ENCODE measurements around the gene PPARA.

The PPARA gene

DNA sequence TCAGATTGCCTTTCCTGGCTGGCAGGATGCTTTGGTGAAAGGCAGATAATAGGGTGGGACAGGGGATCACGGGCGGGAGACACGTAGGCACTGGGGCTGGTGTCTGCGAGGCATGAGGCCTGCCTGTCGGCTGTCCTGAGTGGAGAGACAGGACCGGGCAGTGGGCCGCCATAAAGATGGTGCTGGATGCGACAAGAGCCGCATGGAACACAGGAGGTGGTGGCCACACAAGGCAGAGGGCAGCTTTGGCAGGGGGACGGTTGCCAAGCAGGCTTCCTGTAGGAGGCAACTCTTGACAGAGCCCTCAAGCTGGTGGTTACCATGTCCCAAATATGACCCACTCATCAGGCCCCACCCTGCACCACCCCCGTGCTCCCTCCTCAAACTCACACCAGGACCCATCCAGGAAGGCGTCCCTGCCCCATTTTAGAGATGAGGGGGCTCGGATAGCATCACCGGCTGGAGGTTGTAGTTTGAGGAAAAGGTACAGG is 4.9 kb upstream of the PPARA start:
- Histone ChIP-seq H3K18ac (ENCODE audit: low read length) (peak overlapping the region; percentile 8), H2BK12ac (ENCODE audit: low read length) (no peak overlapping the region), H3K4me1 (ENCODE audit: control insufficient read depth in 2 of 2, insufficient read depth in 1 of 2, low read depth in 1 of 2, low read length in 2 of 2) (no peaks in the 10 kb centered on the region), H3K36me3 (replicated peaks in 1 of 2; ENCODE audit: control insufficient read depth in 2 of 2, insufficient read depth in 2 of 2, low read length in 2 of 2) (no peaks in the 10 kb centered on the region), H3K4ac (ENCODE audit: low read length) (no peak overlapping the region), H3K4me3 (ENCODE audit: low read length in 2 of 2) (no peak overlapping the region), H3K14ac (ENCODE audit: low read length) (peak overlapping the region; percentile 14), H3K79me1 (ENCODE audit: low read depth, low read length) (no peaks in the 10 kb centered on the region), H2BK5ac (ENCODE audit: low read length) (no peak overlapping the region), H2BK120ac (ENCODE audit: low read depth, low read length) (no peak overlapping the region), H4K91ac (ENCODE audit: low read depth, low read length, poor library complexity) (no peak overlapping the region), H3K27ac (replicated peaks; ENCODE audit: low read length) (no peak overlapping the region), H2BK15ac (ENCODE audit: low read length) (no peak overlapping the region), H2AK5ac (ENCODE audit: low read depth, low read length) (no peak overlapping the region), H3K4me2 (ENCODE audit: insufficient read depth, low read length, poor library complexity, severe bottlenecking) (no peak overlapping the region), H3K9ac (ENCODE audit: low read depth, low read length, poor library complexity) (no peak overlapping the region), H3K23ac (ENCODE audit: low read depth, low read length, poor library complexity) (no peak overlapping the region), H3K9me3 (replicated peaks in 1 of 2; ENCODE audit: control insufficient read depth in 2 of 2, insufficient read depth in 1 of 2, low read depth in 1 of 2, low read length in 2 of 2) (no peaks in the 10 kb centered on the region), H3K27me3 (ENCODE audit: control insufficient read depth in 3 of 3, insufficient read depth in 3 of 3, low read depth in 1 of 3, low read length in 3 of 3) (peaks cover 6 to 69% (median 36%) of the 10 kb centered on the region in 3 experiments), H4K8ac (ENCODE audit: low read depth, low read length) (no peak overlapping the region), H2AFZ (ENCODE audit: low read length) (no peak overlapping the region)
- DNase-seq (ENCODE audit: low spot score): no peak
- WGBS, 2 donors (ENCODE audit: extremely low coverage in 2 of 2, insufficient read length in 2 of 2, insufficient replicate concordance in 1 of 2): no CpG with 5 or more reads among the region's 14 CpGs

DNA sequence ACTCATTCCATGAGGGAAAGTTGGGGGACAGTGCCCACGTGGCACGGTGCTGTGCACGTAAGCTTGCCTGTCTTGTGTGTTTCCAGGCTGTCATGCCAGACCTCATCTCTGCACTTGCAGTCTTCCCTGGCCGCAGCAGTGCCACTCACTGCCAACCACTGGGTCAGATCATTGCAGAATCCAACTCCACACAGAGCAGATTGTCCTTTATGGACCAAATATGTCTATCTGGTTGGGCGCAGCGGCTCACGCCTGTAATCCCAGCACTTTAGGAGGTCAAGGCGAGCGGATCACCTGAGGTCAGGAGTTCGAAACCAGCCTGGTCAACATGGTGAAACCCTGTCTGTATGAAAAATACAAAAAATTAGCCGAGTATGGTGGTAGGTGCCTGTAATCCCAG is 4.4 kb upstream of the PPARA start:
- Histone ChIP-seq H2BK5ac (ENCODE audit: low read length) (no peak overlapping the region), H3K36me3 (replicated peaks in 1 of 2; ENCODE audit: control insufficient read depth in 2 of 2, insufficient read depth in 2 of 2, low read length in 2 of 2) (no peaks in the 10 kb centered on the region), H3K4me2 (ENCODE audit: insufficient read depth, low read length, poor library complexity, severe bottlenecking) (no peak overlapping the region), H3K27me3 (ENCODE audit: control insufficient read depth in 3 of 3, insufficient read depth in 3 of 3, low read depth in 1 of 3, low read length in 3 of 3) (peaks cover 8 to 72% (median 39%) of the 10 kb centered on the region in 3 experiments), H3K14ac (ENCODE audit: low read length) (no peak overlapping the region), H3K23ac (ENCODE audit: low read depth, low read length, poor library complexity) (no peak overlapping the region), H3K4me3 (ENCODE audit: low read length in 2 of 2) (no peak overlapping the region), H3K4me1 (ENCODE audit: control insufficient read depth in 2 of 2, insufficient read depth in 1 of 2, low read depth in 1 of 2, low read length in 2 of 2) (no peaks in the 10 kb centered on the region), H3K18ac (ENCODE audit: low read length) (no peak overlapping the region), H4K8ac (ENCODE audit: low read depth, low read length) (no peak overlapping the region), H3K9me3 (replicated peaks in 1 of 2; ENCODE audit: control insufficient read depth in 2 of 2, insufficient read depth in 1 of 2, low read depth in 1 of 2, low read length in 2 of 2) (no peaks in the 10 kb centered on the region), H2BK12ac (ENCODE audit: low read length) (no peak overlapping the region), H3K4ac (ENCODE audit: low read length) (no peak overlapping the region), H2AK5ac (ENCODE audit: low read depth, low read length) (no peak overlapping the region), H2BK15ac (ENCODE audit: low read length) (no peak overlapping the region), H3K27ac (replicated peaks; ENCODE audit: low read length) (no peak overlapping the region), H2AFZ (ENCODE audit: low read length) (no peak overlapping the region), H4K91ac (ENCODE audit: low read depth, low read length, poor library complexity) (no peak overlapping the region), H3K79me1 (ENCODE audit: low read depth, low read length) (no peaks in the 10 kb centered on the region), H2BK120ac (ENCODE audit: low read depth, low read length) (no peak overlapping the region), H3K9ac (ENCODE audit: low read depth, low read length, poor library complexity) (no peak overlapping the region)
- WGBS, 2 donors (ENCODE audit: extremely low coverage in 2 of 2, insufficient read length in 2 of 2, insufficient replicate concordance in 1 of 2): no CpG with 5 or more reads among the region's 11 CpGs
- no peak for DNase-seq (ENCODE audit: low spot score)

DNA sequence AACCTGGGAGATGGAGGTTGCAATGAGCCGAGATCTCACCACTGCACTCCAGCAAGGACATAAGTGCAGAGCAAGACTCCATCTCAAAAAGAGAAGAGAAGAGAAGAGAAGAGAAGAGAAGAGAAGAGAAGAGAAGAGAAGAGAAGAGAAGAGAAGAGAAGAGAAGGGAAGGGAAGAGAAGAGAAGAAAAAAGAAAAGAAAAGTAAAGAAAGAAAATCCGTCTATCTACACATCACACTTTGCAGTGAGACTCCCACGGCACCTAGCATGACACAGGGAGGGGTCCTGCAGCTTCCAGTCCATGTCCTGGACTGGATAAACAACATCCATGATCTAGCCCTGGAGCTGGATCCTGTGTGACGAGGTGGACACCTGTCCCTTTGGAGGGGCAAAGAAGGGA is 4.0 kb upstream of the PPARA start:
- H2BK12ac ChIP-seq (ENCODE audit: low read length): no peak overlapping the region
- H3K9ac ChIP-seq (ENCODE audit: low read depth, low read length, poor library complexity): no peak overlapping the region
- no peak overlapping the region for H2BK120ac ChIP-seq (ENCODE audit: low read depth, low read length)
- no peaks in the 10 kb centered on the region for H3K9me3 ChIP-seq (replicated peaks in 1 of 2; ENCODE audit: control insufficient read depth in 2 of 2, insufficient read depth in 1 of 2, low read depth in 1 of 2, low read length in 2 of 2)
- no CpG with 5 or more reads among the region's 4 CpGs for WGBS, 2 donors (ENCODE audit: extremely low coverage in 2 of 2, insufficient read length in 2 of 2, insufficient replicate concordance in 1 of 2)
- H3K18ac ChIP-seq (ENCODE audit: low read length): no peak overlapping the region
- H3K23ac ChIP-seq (ENCODE audit: low read depth, low read length, poor library complexity): no peak overlapping the region
- H2AFZ ChIP-seq (ENCODE audit: low read length): no peak overlapping the region
- H3K4me1 ChIP-seq (ENCODE audit: control insufficient read depth in 2 of 2, insufficient read depth in 1 of 2, low read depth in 1 of 2, low read length in 2 of 2): peaks cover 0 to under 1% of the 10 kb centered on the region in 2 donors
- no peaks in the 10 kb centered on the region for H3K36me3 ChIP-seq (replicated peaks in 1 of 2; ENCODE audit: control insufficient read depth in 2 of 2, insufficient read depth in 2 of 2, low read length in 2 of 2)
- no peak overlapping the region for H3K4ac ChIP-seq (ENCODE audit: low read length)
- no peak for DNase-seq (ENCODE audit: low spot score)
- H3K4me2 ChIP-seq (ENCODE audit: insufficient read depth, low read length, poor library complexity, severe bottlenecking): no peak overlapping the region
- H3K27ac ChIP-seq (replicated peaks; ENCODE audit: low read length): no peak overlapping the region
- H2BK15ac ChIP-seq (ENCODE audit: low read length): no peak overlapping the region
- no peak overlapping the region for H2AK5ac ChIP-seq (ENCODE audit: low read depth, low read length)
- no peak overlapping the region for H4K8ac ChIP-seq (ENCODE audit: low read depth, low read length)
- no peak overlapping the region for H3K4me3 ChIP-seq (ENCODE audit: low read length in 2 of 2)
- H3K14ac ChIP-seq (ENCODE audit: low read length): no peak overlapping the region
- peaks cover 8 to 75% (median 43%) of the 10 kb centered on the region in 3 experiments for H3K27me3 ChIP-seq (ENCODE audit: control insufficient read depth in 3 of 3, insufficient read depth in 3 of 3, low read depth in 1 of 3, low read length in 3 of 3)
- no peaks in the 10 kb centered on the region for H3K79me1 ChIP-seq (ENCODE audit: low read depth, low read length)
- H2BK5ac ChIP-seq (ENCODE audit: low read length): no peak overlapping the region
- H4K91ac ChIP-seq (ENCODE audit: low read depth, low read length, poor library complexity): no peak overlapping the region

DNA sequence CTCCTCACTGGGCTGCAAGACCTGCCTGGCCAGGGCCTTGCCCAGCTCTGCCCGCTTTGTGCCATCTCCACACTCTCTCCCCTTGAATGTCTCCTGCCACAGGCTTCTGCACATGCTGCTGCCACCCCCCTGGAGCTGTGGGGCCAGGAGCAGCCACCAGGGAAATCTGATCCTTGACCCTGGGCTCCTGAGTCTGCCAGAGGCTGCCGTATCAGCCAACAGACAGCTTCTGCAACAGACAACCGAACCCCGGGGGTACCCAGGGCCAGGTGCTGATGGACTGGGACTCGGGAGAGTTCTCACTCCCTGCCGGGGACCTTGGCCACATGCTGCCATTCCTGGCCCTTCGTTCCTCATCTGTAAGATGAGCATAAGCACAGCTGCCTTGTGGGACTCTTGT is 3.3 kb upstream of the PPARA start:
- H3K4ac ChIP-seq (ENCODE audit: low read length): no peak overlapping the region
- H4K91ac ChIP-seq (ENCODE audit: low read depth, low read length, poor library complexity): no peak overlapping the region
- H3K18ac ChIP-seq (ENCODE audit: low read length): no peak overlapping the region
- H2BK120ac ChIP-seq (ENCODE audit: low read depth, low read length): no peak overlapping the region
- H3K23ac ChIP-seq (ENCODE audit: low read depth, low read length, poor library complexity): peak overlapping the region; percentile 4
- no peak overlapping the region for H2BK5ac ChIP-seq (ENCODE audit: low read length)
- H2AFZ ChIP-seq (ENCODE audit: low read length): no peak overlapping the region
- no peak overlapping the region for H3K4me3 ChIP-seq (ENCODE audit: low read length in 2 of 2)
- H3K9me3 ChIP-seq (replicated peaks in 1 of 2; ENCODE audit: control insufficient read depth in 2 of 2, insufficient read depth in 1 of 2, low read depth in 1 of 2, low read length in 2 of 2): no peaks in the 10 kb centered on the region
- no peak overlapping the region for H2BK12ac ChIP-seq (ENCODE audit: low read length)
- H4K8ac ChIP-seq (ENCODE audit: low read depth, low read length): no peak overlapping the region
- H2BK15ac ChIP-seq (ENCODE audit: low read length): no peak overlapping the region
- H3K27ac ChIP-seq (replicated peaks; ENCODE audit: low read length): no peak overlapping the region
- H2AK5ac ChIP-seq (ENCODE audit: low read depth, low read length): peak overlapping the region; percentile 40
- H3K36me3 ChIP-seq (replicated peaks in 1 of 2; ENCODE audit: control insufficient read depth in 2 of 2, insufficient read depth in 2 of 2, low read length in 2 of 2): no peaks in the 10 kb centered on the region
- H3K9ac ChIP-seq (ENCODE audit: low read depth, low read length, poor library complexity): no peak overlapping the region
- no peaks in the 10 kb centered on the region for H3K79me1 ChIP-seq (ENCODE audit: low read depth, low read length)
- WGBS, 2 donors (ENCODE audit: extremely low coverage in 2 of 2, insufficient read length in 2 of 2, insufficient replicate concordance in 1 of 2): no CpG with 5 or more reads among the region's 7 CpGs
- no peak overlapping the region for H3K14ac ChIP-seq (ENCODE audit: low read length)
- DNase-seq (ENCODE audit: low spot score): no peak
- H3K4me1 ChIP-seq (ENCODE audit: control insufficient read depth in 2 of 2, insufficient read depth in 1 of 2, low read depth in 1 of 2, low read length in 2 of 2): peaks cover 4 to 7% of the 10 kb centered on the region in 2 donors
- peaks cover 8 to 79% (median 50%) of the 10 kb centered on the region in 3 experiments for H3K27me3 ChIP-seq (ENCODE audit: control insufficient read depth in 3 of 3, insufficient read depth in 3 of 3, low read depth in 1 of 3, low read length in 3 of 3)
- no peak overlapping the region for H3K4me2 ChIP-seq (ENCODE audit: insufficient read depth, low read length, poor library complexity, severe bottlenecking)
